Measurements from ENCODE around the gene IQCK. TPM values are rescaled to one million over a fixed set of nuclear protein-coding genes. Genes with fewer than 3 reads are reported as not detected.

Gene IQCK
- total RNA-seq, 1 donor from 2014 or later: 19.2 TPM

- Histone ChIP-seq H3K9me3 (no peaks in the 10 kb centered on the region), H3K36me3 (no peaks in the 10 kb centered on the region), H3K27me3 (no peaks in the 10 kb centered on the region), H3K27ac (no peak overlapping the region), H3K4me3 (no peak overlapping the region), H3K4me1 (peaks cover 5% of the 10 kb centered on the region)
- no peak for TF ChIP-seq CTCF (IDR thresholded peaks at IDR 0.05)
- no peak for TF ChIP-seq POLR2AphosphoS5 (IDR thresholded peaks at IDR 0.05; ENCODE audit: insufficient read depth in 1 of 2, low read depth in 1 of 2)
- no peak for TF ChIP-seq POLR2A (IDR thresholded peaks at IDR 0.05)
- intact Hi-C loops (cut with DNase I): no loop called here
- DNase-seq (ENCODE audit: extremely low spot score in 2 of 2): no peak
These were observed 48.4 kb downstream of the IQCK start for GRCh38 chr16:19766554-19766884.

- Histone ChIP-seq H3K27me3 (no peaks in the 10 kb centered on the region), H3K9me3 (no peaks in the 10 kb centered on the region), H3K4me3 (no peak overlapping the region), H3K27ac (no peak overlapping the region), H3K4me1 (peaks cover 5% of the 10 kb centered on the region), H3K36me3 (no peaks in the 10 kb centered on the region)
- DNase-seq (ENCODE audit: extremely low spot score in 2 of 2): no peak
- TF ChIP-seq POLR2AphosphoS5 (IDR thresholded peaks at IDR 0.05; ENCODE audit: insufficient read depth in 1 of 2, low read depth in 1 of 2): no peak
- TF ChIP-seq POLR2A (IDR thresholded peaks at IDR 0.05): no peak
- no peak for TF ChIP-seq CTCF (IDR thresholded peaks at IDR 0.05)
- intact Hi-C loops (cut with DNase I): no loop called here
These were observed 48.9 kb downstream of the IQCK start for GRCh38 chr16:19766988-19767387.

GRCh38 chr16:19767497-19767896 is 49.4 kb downstream of the IQCK start:
- no peak for DNase-seq (ENCODE audit: extremely low spot score in 2 of 2)
- Histone ChIP-seq H3K4me1 (peaks cover 5% of the 10 kb centered on the region), H3K27me3 (no peaks in the 10 kb centered on the region), H3K36me3 (no peaks in the 10 kb centered on the region), H3K4me3 (no peak overlapping the region), H3K27ac (no peak overlapping the region), H3K9me3 (no peaks in the 10 kb centered on the region)
- intact Hi-C loops (cut with DNase I): no loop called here
- no peak for TF ChIP-seq POLR2AphosphoS5 (IDR thresholded peaks at IDR 0.05; ENCODE audit: insufficient read depth in 1 of 2, low read depth in 1 of 2)
- no peak for TF ChIP-seq POLR2A (IDR thresholded peaks at IDR 0.05)
- TF ChIP-seq CTCF (IDR thresholded peaks at IDR 0.05): no peak

GRCh38 chr16:19769239-19769638 is 51.2 kb downstream of the IQCK start:
- DNase-seq (ENCODE audit: extremely low spot score in 2 of 2): no peak
- Histone ChIP-seq H3K27me3 (no peaks in the 10 kb centered on the region), H3K36me3 (no peaks in the 10 kb centered on the region), H3K4me3 (no peak overlapping the region), H3K4me1 (peaks cover 5% of the 10 kb centered on the region), H3K9me3 (no peaks in the 10 kb centered on the region), H3K27ac (no peak overlapping the region)
- TF ChIP-seq CTCF (IDR thresholded peaks at IDR 0.05): no peak
- TF ChIP-seq POLR2A (IDR thresholded peaks at IDR 0.05): no peak
- TF ChIP-seq POLR2AphosphoS5 (IDR thresholded peaks at IDR 0.05; ENCODE audit: insufficient read depth in 1 of 2, low read depth in 1 of 2): no peak
- intact Hi-C loops (cut with DNase I): no loop called here

- intact Hi-C loops (cut with DNase I): no loop called here
- DNase-seq (ENCODE audit: extremely low spot score in 2 of 2): no peak
These were observed 53.0 kb downstream of the IQCK start for GRCh38 chr16:19771040-19771439.

More at GRCh38 chr16:19771040-19771439, 53.0 kb downstream of the IQCK start:
- no peak overlapping the region for H3K27ac ChIP-seq
- no peak overlapping the region for H3K4me3 ChIP-seq
- no peaks in the 10 kb centered on the region for H3K4me1 ChIP-seq
- no peaks in the 10 kb centered on the region for H3K9me3 ChIP-seq
- no peak for TF ChIP-seq POLR2A (IDR thresholded peaks at IDR 0.05)
- no peak for TF ChIP-seq POLR2AphosphoS5 (IDR thresholded peaks at IDR 0.05; ENCODE audit: insufficient read depth in 1 of 2, low read depth in 1 of 2)
- TF ChIP-seq CTCF (IDR thresholded peaks at IDR 0.05): no peak
- no peaks in the 10 kb centered on the region for H3K27me3 ChIP-seq
- no peaks in the 10 kb centered on the region for H3K36me3 ChIP-seq

Data from vagina (tissue), 2 donors.